EL (cell line): ENCODE results near the gene NTSR1.
"Not testable (repeated sequence)": the region's sequence is repeated elsewhere in the genome, so short reads cannot be mapped to it uniquely, and the experiment has no call there.

ENCODE experiments used
- DNase-seq: peaks from one replicate; pipeline ENCODE4 v3.0.0-alpha.2; 2016

Gene NTSR1

DNA sequence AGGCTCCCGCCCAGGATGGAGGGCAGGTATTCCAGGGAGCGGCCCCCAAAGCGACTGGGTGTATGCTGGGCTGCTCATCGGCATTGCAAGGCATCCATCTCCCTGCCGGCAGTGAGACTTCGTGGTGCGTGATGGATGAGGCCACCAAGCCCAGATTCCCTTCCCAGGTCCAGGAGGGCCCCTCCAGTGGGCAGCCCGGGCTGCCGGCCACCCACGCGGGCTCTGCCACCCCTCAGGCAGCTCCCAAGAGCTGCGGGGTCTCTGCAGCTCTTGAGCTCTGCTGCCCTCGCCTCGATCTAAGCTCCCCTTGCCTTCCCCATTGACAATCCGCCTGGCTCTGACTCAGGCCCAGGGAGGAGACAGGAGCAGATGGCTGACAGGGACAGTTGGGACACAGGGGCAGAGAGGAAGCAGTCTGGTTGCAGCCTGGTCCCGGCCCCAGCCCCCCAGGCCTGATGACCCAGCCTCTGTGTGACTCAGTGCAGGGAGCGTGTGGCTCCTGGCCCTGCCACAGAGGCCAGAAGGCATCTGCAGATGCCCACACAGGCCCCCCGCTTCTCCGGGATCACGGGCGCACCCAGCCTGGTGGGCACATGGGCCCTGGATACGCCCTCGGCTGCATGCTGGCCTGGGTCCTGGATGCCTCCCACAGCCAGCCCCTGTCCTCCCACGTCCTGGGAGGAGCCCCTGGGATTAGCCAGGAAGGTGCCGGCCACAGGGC is 33.3 kb upstream of the NTSR1 start:
- DNase-seq, result peak; percentile 56

DNA sequence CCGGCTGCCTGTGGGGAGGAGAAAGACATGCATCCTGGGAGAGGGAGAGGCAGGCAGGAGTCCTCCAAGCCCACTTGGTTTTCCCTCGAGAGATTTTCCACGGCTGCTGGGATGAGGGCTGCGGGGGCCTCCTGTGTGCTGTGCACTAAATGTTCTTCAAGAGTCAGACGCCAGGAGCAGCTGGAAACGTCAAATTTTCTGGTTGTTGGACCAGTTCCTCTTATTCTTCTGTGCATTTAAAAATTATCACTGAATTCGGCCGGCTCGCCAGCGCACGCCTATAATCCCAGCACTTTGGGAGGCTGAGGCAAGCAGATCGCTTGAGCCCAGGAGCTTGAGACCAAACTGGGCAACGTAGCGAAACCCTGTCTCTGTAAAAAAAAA is 32.8 kb upstream of the NTSR1 start:
- no peak for DNase-seq

DNA sequence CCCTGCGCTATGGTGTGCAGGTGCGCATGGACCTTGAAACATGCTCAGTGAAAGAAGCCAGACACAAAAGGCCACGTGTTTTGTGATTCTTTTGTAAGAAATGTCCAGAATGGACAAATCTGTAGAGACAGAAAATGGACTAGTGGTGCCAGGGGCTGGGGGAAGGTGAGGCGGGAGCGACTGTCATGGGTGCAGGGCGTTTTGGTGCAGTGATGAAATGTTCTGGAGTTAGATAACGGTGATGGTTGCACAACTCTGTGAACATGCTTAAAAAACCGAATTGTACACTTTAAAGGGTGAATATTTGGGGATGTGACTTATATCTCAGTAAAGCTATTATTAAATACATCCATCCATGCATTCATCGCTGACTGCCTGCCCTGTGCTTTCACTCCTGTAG is 31.7 kb upstream of the NTSR1 start:
- no peak for DNase-seq

DNA sequence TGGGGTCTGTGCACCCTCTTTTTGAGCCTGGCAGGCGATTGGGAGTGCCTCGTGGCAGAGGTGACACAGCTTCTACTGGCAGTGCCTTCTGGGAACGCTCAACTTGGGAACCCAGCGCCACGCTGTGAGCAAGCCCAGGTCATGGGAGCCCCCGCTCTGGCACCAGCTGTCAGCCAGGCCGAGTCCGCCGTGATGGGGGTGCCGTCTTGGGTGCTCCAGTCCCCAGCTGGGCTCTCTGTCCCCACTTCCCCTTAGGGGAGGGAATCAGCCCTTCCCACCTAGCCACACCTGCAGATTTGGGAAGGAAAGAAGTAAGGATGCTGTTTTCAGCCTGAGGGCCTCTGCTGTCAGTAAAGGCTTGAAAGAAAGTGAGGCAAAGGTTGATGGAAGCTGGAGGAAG is 31.0 kb upstream of the NTSR1 start:
- no peak for DNase-seq

- no peak for DNase-seq
Observed at GRCh38 chr20:62678553-62678952, 30.1 kb upstream of the NTSR1 start.

DNA sequence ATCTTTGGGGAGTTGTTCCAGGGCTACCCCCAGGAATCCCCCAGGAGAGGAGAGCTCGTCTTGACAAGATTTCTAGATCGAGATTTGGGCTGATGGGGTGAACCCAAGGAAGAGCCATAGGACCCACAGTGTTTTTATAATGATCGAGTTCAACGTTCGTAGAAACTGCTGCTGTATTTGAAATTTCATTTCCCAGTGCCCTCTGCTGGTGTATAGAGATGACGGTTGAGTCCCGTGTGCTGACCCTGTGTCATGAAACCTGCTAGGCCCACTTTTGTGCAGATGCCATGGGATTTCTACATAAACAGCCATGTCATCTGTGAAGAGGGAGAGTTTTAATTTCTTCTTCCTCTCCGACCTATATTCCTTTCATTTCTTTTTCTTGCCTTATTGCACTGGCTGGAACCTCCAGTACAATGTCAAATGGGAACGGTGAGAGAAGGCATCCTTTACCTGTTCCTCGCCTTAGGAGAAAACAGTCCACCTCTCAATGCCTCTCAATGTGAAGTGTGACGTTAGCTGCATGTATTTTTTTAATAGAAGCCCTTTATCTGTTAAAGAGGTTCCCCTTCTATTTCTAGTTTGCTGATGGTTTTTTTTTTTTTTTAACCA is 28.6 kb upstream of the NTSR1 start:
- no peak for DNase-seq

DNA sequence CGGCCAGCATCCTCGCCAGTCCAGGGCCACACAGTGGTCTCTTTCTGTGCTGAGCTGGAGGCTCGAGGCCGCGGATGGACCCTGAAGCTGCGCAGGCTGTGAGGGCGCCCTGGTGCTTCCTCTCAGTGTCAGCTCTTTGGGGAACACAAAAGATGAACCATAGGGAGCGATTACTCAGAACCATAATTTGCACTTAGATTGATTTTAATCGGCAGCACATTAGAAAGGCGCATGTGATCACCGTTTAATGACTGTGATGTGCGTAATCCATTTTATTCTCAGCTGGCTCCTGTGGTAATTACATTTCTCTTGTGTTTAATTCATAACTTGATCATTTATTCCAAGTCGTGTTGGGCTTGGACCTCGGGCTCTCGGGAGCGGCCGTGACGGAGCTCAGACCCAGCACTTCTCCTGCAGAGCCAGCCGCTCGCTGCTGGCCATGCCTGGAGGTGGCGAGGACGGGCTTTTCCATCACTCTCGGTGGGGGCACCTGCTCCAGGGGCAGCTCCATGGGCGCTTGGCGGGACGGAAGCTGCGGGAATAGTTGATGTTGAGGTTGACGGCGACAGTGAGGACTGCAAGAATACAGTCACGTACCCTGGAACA is 25.6 kb upstream of the NTSR1 start:
- no peak for DNase-seq

GRCh38 chr20:62683660-62684322 is 24.8 kb upstream of the NTSR1 start:
- not testable (repeated sequence) for DNase-seq

DNA sequence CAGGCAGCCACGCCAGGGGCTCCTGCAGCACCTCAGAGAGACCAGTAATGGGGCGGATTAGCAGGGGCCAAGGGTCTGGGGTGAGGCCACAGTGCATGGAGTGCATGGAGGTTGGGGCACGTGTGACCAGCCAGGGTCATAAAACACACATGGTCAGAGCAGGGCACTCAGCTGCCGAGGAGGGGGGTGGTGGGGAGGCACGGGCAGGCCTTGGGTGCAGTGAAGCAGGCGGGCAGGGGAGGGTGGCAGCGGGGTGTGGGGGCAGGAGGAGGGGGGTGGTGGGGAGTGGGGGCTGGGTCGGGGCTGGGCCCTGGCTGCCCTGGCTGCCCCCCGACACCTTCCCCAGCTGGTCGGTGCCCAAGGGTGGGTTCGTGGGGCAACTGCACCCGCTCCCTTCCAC is 23.7 kb upstream of the NTSR1 start:
- no peak for DNase-seq

DNA sequence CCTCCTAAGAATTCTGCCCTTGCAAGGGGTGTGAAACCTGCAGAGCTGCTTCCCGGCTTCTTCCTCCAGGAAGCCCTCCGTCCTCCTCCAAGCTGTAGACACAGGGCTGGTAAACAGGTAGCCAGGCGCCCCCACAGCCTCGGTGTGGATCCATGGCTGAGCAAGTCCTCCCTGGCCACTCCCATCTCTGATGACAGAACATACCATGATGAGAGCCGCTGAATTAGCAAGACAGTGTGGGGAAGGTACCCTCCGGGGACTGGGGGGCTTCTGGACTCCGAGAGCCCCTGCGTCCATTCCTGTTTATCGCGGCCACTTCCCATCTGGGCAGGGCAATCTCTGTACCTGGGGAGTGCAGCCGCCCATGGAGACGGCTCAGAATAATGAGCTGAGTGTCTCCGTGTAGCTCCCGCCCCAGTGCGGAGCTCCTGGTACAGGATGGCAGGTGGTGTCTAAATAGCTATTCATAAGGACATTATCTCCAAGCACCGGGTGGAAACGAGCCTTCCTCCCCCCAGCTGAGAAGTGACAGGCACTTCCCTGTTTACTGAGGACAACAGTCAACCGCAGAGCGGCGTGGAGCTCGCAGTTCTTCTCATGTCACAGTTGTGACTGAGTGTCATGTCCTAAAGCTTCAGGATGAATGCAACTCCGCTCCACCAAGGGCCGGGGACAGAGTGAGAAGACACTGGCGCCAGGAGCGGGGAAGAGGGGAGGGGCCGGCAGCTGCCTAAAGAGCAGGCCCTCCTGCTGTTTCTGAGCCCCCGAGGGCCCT is 22.7 kb upstream of the NTSR1 start:
- no peak for DNase-seq

DNA sequence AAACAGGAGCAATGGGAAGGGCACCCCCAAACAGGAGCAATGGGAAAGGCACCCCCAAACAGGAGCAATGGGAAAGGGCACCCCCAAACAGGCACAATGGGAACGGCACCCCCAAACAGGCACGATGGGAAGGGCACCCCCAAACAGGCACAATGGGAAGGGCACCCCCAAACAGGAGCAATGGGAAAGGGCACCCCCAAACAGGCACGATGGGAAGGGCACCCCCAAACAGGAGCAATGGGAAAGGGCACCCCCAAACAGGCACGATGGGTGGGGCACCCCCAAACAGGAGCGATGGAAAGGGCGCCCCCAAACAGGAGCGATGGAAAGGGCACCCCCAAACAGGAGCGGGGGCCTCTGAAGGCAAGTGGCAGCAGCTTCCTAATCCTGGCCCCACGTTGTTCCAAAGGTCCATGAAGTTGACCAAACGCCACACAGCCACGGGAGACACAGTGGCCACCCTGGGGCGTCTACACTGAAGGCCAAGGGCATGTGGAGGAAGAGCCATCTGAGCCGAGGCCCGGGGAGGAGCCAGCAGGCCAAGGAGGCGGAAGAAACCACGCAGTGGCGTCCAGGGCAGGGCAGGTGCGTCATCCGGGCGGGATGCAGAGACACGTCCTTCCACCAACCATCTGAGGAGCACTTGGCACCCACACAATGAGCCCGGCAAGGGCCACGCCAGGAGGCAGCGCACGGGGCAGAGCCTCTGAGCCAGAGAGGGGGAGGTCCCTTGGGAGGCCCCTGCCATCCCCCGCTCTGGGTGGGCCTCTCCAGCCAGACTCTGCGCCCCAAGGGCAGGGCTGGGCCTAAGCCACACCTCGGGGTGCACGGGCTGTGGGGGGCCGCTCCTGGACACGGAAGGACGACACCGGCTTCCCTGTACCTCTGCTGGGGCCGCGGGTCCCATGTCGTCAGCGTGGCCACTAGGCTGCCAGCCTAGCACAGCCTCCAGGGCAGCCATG is 21.5 kb upstream of the NTSR1 start:
- DNase-seq, result no peak

- DNase-seq, result no peak
Observed at GRCh38 chr20:62688083-62688482, 20.6 kb upstream of the NTSR1 start.

GRCh38 chr20:62688855-62689460 is 19.7 kb upstream of the NTSR1 start:
- no peak for DNase-seq

DNA sequence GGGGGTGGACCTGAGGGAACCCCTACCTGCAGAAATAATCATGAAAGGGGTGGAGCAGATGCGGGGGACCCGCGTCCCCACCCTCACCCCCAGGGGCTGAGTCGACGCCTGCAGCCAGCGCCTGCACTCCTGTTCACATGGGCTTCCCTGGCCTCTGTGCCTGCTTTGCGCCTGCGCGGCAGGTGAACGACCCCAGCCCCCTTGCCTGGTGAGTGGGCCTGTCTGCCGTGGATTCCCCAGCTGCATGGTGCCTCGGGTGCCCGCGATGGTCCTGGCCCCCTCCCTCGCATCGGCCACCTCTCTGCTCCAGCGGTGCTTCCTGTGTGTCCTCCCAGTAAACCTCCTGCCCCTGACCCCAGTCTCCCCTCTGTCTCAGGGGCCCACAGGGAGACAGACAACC is 18.8 kb upstream of the NTSR1 start:
- DNase-seq, result no peak

GRCh38 chr20:62690261-62690820 is 18.3 kb upstream of the NTSR1 start:
- no peak for DNase-seq

DNA sequence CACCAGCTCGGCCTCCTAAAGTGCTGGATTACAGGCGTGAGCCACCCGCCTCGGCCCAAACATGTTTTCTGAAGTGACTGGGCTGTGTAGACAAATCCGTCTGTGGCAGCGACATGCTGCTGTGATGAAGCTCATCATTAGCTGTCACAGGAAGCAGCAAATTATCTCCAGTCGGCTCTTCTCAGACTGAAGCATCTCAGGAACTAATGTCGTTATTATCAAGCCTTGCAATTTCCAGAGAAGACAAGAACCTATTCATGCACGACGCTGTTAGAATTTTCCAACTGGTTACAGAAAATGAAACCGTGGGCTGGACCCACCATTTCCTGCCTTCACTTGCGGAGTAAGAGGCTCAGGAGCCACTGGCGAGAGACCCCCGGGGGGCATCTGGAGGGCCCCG is 17.1 kb upstream of the NTSR1 start:
- DNase-seq, result no peak

GRCh38 chr20:62692176-62692575 is 16.5 kb upstream of the NTSR1 start:
- no peak for DNase-seq

- no peak for DNase-seq
Observed at GRCh38 chr20:62692801-62693523, 15.7 kb upstream of the NTSR1 start.

- no peak for DNase-seq
Observed at GRCh38 chr20:62693524-62693922, 15.1 kb upstream of the NTSR1 start.

DNA sequence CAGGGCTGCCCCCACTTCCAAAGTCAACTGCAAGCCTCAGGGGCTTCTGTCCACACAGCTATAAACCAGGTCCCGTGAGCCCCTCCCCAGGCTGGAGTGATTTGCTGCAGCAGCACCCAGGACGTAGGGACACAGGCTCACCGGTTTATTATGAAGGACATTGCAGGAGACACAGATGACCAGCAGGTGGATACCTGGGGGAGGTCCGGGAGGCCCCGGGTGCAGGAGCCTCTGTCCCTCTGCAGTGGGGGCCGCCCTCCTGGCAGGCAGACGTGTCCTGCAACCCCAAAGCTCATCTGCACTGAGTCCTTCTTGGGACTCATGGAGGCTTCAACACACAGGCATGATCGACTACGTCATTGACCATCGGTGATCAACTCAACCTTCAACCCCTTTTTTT is 14.5 kb upstream of the NTSR1 start:
- DNase-seq, result no peak

- no peak for DNase-seq
Observed at GRCh38 chr20:62694868-62695267, 13.8 kb upstream of the NTSR1 start.
